Endothelial cell of umbilical vein (primary cell): ENCODE measurements around the gene ANKS1A.

Experiments used
- FOS ChIP-seq: IDR thresholded peaks from 2 replicates; pipeline ENCODE4 v1.6.1; 2011; ENCODE audit warnings: mild to moderate bottlenecking, low read length, moderate library complexity, borderline replicate concordance; ENCODE audit not compliant: insufficient read depth
- GATA2 ChIP-seq: IDR thresholded peaks from 2 replicates; pipeline ENCODE4 v1.7.0; 2011; ENCODE audit warnings: low read depth, mild to moderate bottlenecking, moderate library complexity, mixed read lengths, low read length; ENCODE audit not compliant: insufficient read length, insufficient read depth
- JUN ChIP-seq: IDR thresholded peaks from 2 replicates; pipeline ENCODE4 v1.6.1; 2011; ENCODE audit warnings: borderline replicate concordance, low read depth; ENCODE audit not compliant: insufficient read length, insufficient read depth
- POLR2A ChIP-seq: IDR thresholded peaks from 2 replicates; pipeline ENCODE4 v1.6.1; 2012; ENCODE audit warnings: low read depth, mild to moderate bottlenecking, control low read depth, low read length
- POLR2AphosphoS5 ChIP-seq: IDR thresholded peaks from 2 replicates; pipeline ENCODE4 v1.6.1; 2012; ENCODE audit warnings: low read depth, mild to moderate bottlenecking, control low read depth, low read length, moderate library complexity; ENCODE audit not compliant: insufficient read depth
- TF ChIP-seq, protein P1 (sequence below), 2 donors: IDR thresholded peaks; 1 replicate in 1 of 2; 2 replicates in 1 of 2; pipeline ENCODE4 v1.5.1; 2011; ENCODE audit warnings: low read length in 2 of 2, mild to moderate bottlenecking in 2 of 2, moderate library complexity in 2 of 2, control low read depth in 1 of 2, inconsistent platforms in 1 of 2, low read depth in 1 of 2; ENCODE audit not compliant: insufficient read depth in 1 of 2; ENCODE audit errors: extremely low read depth in 1 of 2
- TF ChIP-seq, protein P2 (sequence below): IDR thresholded peaks from 2 replicates; pipeline ENCODE4 v1.6.1; 2011; ENCODE audit not compliant: insufficient read depth, insufficient read length

DNA sequence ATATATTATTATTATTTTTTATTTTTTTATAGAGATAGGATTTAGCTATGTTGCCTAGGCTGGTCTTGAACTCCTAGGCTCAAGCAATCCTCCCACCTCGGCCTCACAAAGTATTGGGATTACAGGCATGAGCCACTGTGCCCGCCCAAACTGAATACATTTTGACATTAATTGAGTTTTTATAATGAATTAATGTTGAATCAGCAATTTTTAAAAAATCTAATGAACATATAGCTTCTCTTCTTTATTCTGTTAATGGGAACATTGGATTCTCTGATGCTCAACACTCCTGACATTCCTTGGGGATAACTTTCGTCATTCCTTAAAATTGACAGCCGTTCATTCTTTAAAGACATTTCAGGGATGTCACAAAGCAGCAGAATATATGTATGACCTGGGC lies 52.4 kb downstream of the ANKS1A start:
- TF ChIP-seq POLR2A (no peak), GATA2 (no peak), JUN (no peak), POLR2AphosphoS5 (no peak), FOS (no peak)
- TF ChIP-seq, protein P1, sequence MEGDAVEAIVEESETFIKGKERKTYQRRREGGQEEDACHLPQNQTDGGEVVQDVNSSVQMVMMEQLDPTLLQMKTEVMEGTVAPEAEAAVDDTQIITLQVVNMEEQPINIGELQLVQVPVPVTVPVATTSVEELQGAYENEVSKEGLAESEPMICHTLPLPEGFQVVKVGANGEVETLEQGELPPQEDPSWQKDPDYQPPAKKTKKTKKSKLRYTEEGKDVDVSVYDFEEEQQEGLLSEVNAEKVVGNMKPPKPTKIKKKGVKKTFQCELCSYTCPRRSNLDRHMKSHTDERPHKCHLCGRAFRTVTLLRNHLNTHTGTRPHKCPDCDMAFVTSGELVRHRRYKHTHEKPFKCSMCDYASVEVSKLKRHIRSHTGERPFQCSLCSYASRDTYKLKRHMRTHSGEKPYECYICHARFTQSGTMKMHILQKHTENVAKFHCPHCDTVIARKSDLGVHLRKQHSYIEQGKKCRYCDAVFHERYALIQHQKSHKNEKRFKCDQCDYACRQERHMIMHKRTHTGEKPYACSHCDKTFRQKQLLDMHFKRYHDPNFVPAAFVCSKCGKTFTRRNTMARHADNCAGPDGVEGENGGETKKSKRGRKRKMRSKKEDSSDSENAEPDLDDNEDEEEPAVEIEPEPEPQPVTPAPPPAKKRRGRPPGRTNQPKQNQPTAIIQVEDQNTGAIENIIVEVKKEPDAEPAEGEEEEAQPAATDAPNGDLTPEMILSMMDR (IDR thresholded peaks at IDR 0.05; ENCODE audit: extremely low read depth in 1 of 2, insufficient read depth in 1 of 2, low read depth in 1 of 2, low read length in 2 of 2) = no peak
- TF ChIP-seq, protein P2, sequence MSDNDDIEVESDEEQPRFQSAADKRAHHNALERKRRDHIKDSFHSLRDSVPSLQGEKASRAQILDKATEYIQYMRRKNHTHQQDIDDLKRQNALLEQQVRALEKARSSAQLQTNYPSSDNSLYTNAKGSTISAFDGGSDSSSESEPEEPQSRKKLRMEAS = no peak
